Measurements from ENCODE around the gene NTM. TPM values are rescaled to one million over a fixed set of nuclear protein-coding genes. Genes with fewer than 3 reads are reported as not detected.
A peak's percentile ranks its signal among the peaks of the same experiment; 100 is the strongest.

Gene NTM
- total RNA-seq, 1 experiment from 2014 or later = 9.9 TPM

GRCh38 chr11:131864228-131864627 is 493.8 kb downstream of the NTM start:
- Histone ChIP-seq H3K4ac (ENCODE audit: low read depth, low read length) (no peak overlapping the region), H3K4me1 (ENCODE audit: insufficient read depth, low read length) (peaks cover 10% of the 10 kb centered on the region; the same call in 1 of the 2 replicates), H3K27ac (ENCODE audit: insufficient read length, low read depth, low read length) (no peak overlapping the region), H4K5ac (ENCODE audit: insufficient read length, low read depth, low read length) (no peak overlapping the region), H3K56ac (ENCODE audit: insufficient read length, low read depth, low read length) (no peak overlapping the region), H4K8ac (replicated peaks; ENCODE audit: insufficient read length, low read depth, low read length) (no peak overlapping the region), H4K20me1 (ENCODE audit: control insufficient read depth, insufficient read depth, insufficient read length) (no peaks in the 10 kb centered on the region), H3T11ph (ENCODE audit: low read length) (no peak overlapping the region), H3K23me2 (ENCODE audit: insufficient read length, low read depth, low read length, poor library complexity, severe bottlenecking) (no peaks in the 10 kb centered on the region), H3K18ac (ENCODE audit: insufficient read length, low read depth, low read length) (no peak overlapping the region), H4K91ac (ENCODE audit: insufficient read length, low read depth, low read length) (no peak overlapping the region), H3K79me2 (ENCODE audit: insufficient read depth, low read length) (no peaks in the 10 kb centered on the region), H3K27me3 (ENCODE audit: insufficient read depth, low read length) (no peaks in the 10 kb centered on the region), H2BK5ac (ENCODE audit: insufficient read length, low read length) (no peak overlapping the region), H2AFZ (ENCODE audit: low read length) (no peak overlapping the region), H3K4me2 (ENCODE audit: insufficient read depth, insufficient read length, low read length) (no peak overlapping the region), H2BK120ac (ENCODE audit: low read depth, low read length, poor library complexity, severe bottlenecking) (no peak overlapping the region), H2BK20ac (ENCODE audit: low read depth, low read length, poor library complexity, severe bottlenecking) (no peak overlapping the region), H2BK15ac (ENCODE audit: low read depth, low read length) (no peak overlapping the region), H2AK5ac (ENCODE audit: insufficient read length, low read length) (no peak overlapping the region), H2BK12ac (ENCODE audit: insufficient read length, low read depth, low read length) (no peak overlapping the region), H3K9me3 (ENCODE audit: control insufficient read depth, low read depth, low read length) (no peaks in the 10 kb centered on the region), H3K79me1 (ENCODE audit: insufficient read depth, low read depth, low read length, poor library complexity, severe bottlenecking) (no peaks in the 10 kb centered on the region), H3K9ac (ENCODE audit: extremely low read depth, insufficient read length, low read length) (no peak overlapping the region), H3K14ac (ENCODE audit: insufficient read depth, low read length) (no peak overlapping the region), H3K23ac (ENCODE audit: insufficient read length, low read depth, low read length) (no peak overlapping the region)
- Mint-ChIP-seq H3K36me3 (ENCODE audit: insufficient read depth in 1 of 3, low read depth in 3 of 3) (no peaks in the 10 kb centered on the region; a peak in 1 of 7 replicates), H3K27me3 (ENCODE audit: low read depth) (no peaks in the 10 kb centered on the region), H3K4me1 (peaks cover 59 to 68% of the 10 kb centered on the region in 2 experiments), H3K9me3 (no peaks in the 10 kb centered on the region; a peak in 2 of 5 replicates), H3K27ac (peak overlapping the region in 1 of 3 experiments; percentile 8; a peak in 1 of 7 replicates), H3K4me3 (no peak overlapping the region)
- no peak for DNase-seq
- no peak for TF ChIP-seq CTCF (conservative IDR thresholded peaks at IDR 0.05)
- WGBS (ENCODE audit: extremely low coverage, insufficient read length, low lambda C conversion rate) = no CpG with 5 or more reads among the region's 5 CpGs
